Measurements from ENCODE around the gene TBC1D24. TPM values are rescaled to one million over a fixed set of nuclear protein-coding genes. Genes with fewer than 3 reads are reported as not detected.

The TBC1D24 gene
- total and polyA plus RNA-seq, 2 donors (not counting 1 experiment from before 2014, with no cell fraction given), result 7.1 to 9.4 TPM

DNA sequence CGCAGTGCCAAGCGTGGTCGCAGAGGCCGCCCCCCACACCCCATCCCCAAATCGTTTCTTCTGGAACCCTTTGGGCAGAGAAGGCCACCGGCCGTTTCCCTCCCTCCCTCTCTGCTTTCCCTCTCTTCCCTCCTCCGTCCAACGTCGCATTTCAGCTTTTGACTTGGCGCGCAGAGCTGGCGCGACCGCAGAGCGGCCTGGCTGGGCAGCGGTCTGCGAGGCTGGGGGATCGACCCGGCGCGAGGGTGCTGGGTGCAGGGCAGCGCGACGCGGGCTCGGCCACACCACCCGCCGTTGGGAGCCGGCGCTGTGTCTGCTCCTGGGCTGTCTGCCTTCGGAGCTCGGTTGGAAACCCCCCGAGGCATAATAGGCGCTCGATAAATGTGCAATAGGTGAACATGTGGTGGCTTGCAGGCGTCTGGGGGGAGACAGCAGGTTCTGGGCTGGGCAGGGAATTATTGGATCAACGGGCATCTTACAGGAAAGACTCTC lies 6.6 kb upstream of the TBC1D24 start:
- H3K27ac Mint-ChIP-seq, result no peak overlapping the region
- H3K27me3 ChIP-seq (replicated peaks in 1 of 4; ENCODE audit: control extremely low read depth in 1 of 4, control insufficient read depth in 3 of 4, insufficient read depth in 4 of 4, low read length in 3 of 4), result peaks cover 0 to 50% (median 32%) of the 10 kb centered on the region in 4 experiments
- H3K79me2 ChIP-seq (ENCODE audit: control insufficient read depth, insufficient read depth, low read length), result peaks cover 3% of the 10 kb centered on the region
- peak; percentile 61 for DNase-seq
- H3K4me2 ChIP-seq (replicated peaks; ENCODE audit: low read depth, low read length, poor library complexity, severe bottlenecking), result peak overlapping the region; percentile 97
- H3K27me3 Mint-ChIP-seq, result peaks cover 20% of the 10 kb centered on the region
- H3K9me3 ChIP-seq (ENCODE audit: control extremely low read depth in 1 of 3, control insufficient read depth in 2 of 3, insufficient read depth in 1 of 3, low read length in 2 of 3), result no peaks in the 10 kb centered on the region
- WGBS (ENCODE audit: insufficient coverage), result under 1% methylated on average over 36 of the region's 38 CpGs
- H3K4me3 Mint-ChIP-seq, result peak overlapping the region; percentile 79
- TF ChIP-seq EZH2 (IDR thresholded peaks at IDR 0.05; ENCODE audit: borderline replicate concordance, insufficient read depth, low read depth, low read length, poor library complexity, severe bottlenecking), result peak; percentile 63
- TF ChIP-seq, protein P1, sequence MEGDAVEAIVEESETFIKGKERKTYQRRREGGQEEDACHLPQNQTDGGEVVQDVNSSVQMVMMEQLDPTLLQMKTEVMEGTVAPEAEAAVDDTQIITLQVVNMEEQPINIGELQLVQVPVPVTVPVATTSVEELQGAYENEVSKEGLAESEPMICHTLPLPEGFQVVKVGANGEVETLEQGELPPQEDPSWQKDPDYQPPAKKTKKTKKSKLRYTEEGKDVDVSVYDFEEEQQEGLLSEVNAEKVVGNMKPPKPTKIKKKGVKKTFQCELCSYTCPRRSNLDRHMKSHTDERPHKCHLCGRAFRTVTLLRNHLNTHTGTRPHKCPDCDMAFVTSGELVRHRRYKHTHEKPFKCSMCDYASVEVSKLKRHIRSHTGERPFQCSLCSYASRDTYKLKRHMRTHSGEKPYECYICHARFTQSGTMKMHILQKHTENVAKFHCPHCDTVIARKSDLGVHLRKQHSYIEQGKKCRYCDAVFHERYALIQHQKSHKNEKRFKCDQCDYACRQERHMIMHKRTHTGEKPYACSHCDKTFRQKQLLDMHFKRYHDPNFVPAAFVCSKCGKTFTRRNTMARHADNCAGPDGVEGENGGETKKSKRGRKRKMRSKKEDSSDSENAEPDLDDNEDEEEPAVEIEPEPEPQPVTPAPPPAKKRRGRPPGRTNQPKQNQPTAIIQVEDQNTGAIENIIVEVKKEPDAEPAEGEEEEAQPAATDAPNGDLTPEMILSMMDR (IDR thresholded peaks at IDR 0.05), result no peak
- peak overlapping the region in 3 of 5 experiments; percentile 41 to 55 (median 43) for H3K4me3 ChIP-seq (ENCODE audit: control extremely low read depth in 1 of 5, extremely low read depth in 1 of 5, insufficient read depth in 1 of 5, low read depth in 2 of 5, low read length in 4 of 5)
- no peak overlapping the region for H3K27ac ChIP-seq (ENCODE audit: low read length in 2 of 2)
- H3K4me1 Mint-ChIP-seq, result peaks cover 40% of the 10 kb centered on the region
- no peaks in the 10 kb centered on the region for H3K36me3 ChIP-seq (replicated peaks in 1 of 2; ENCODE audit: control extremely low read depth in 1 of 2, control insufficient read depth in 1 of 2, extremely low read depth in 1 of 2, insufficient read depth in 2 of 2, low read length in 1 of 2)
- ChIA-PET POLR2A (interaction anchor here (1.8 kb wide), 1 partner anchor 9 kb away, joined by 11 read pairs; the partner anchor contains the start of gene TEDC2), CTCF (interaction anchor here (1.2 to 2.1 kb wide), 4 partner anchors 9 to 43 kb away, joined by 3 to 6 read pairs (median 4); partner anchors contain the start of gene TEDC2)
- intact Hi-C loops (cut with micrococcal nuclease), result no loop called here
- peaks cover 54 to 63% of the 10 kb centered on the region in 2 donors for H3K4me1 ChIP-seq (ENCODE audit: control insufficient read depth in 2 of 2, insufficient read depth in 2 of 2, low read length in 2 of 2)
- ATAC-seq (ENCODE audit: low read depth), result peak; percentile 6
- peaks cover 36% of the 10 kb centered on the region for H4K20me1 ChIP-seq (ENCODE audit: control insufficient read depth, insufficient read depth, low read length, poor library complexity, severe bottlenecking)
- H3K9ac ChIP-seq (ENCODE audit: low read length), result peak overlapping the region; percentile 66
- H3K9me3 Mint-ChIP-seq (ENCODE audit: insufficient read depth), result no peaks in the 10 kb centered on the region
- H2AFZ ChIP-seq (ENCODE audit: insufficient read depth, low read depth, low read length, poor library complexity, severe bottlenecking), result peak overlapping the region; percentile 66

DNA sequence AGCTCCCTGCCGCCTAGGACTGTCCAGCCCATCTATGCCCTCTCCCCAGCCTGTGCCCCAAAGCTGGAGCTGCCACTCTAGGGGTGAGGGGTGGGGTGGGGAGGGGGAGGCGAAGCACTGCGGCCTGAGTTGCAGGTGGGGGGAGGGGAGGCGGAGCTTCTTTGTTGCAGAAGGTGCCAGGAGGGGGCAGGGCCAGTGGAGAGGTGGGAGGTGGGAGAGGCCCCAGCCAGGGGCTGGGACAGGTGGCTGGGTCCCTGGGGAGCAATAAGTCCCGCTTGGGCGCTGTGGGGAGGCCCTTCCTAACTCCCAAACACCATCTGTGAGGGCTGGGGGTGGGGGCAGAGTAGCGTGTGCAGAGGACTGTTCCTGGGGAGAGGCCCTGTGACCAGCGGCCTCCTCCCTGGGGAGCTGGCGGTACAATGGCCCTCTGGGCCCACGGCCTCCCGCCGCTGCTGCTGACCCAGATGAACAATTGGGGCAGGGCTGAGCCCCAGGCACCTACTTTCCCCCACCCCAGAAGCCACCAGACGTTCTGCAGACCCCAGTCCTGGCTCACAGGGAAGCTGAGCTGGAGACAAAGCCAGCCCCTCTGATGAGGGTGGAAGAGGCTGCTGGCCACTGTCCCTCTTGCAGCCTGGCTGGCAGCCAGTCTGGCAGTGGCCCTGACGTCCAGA lies 6.1 kb upstream of the TBC1D24 start:
- no peak overlapping the region for H3K27ac ChIP-seq (ENCODE audit: low read length in 2 of 2)
- peaks cover 0 to 53% (median 33%) of the 10 kb centered on the region in 4 experiments for H3K27me3 ChIP-seq (replicated peaks in 1 of 4; ENCODE audit: control extremely low read depth in 1 of 4, control insufficient read depth in 3 of 4, insufficient read depth in 4 of 4, low read length in 3 of 4)
- CTCF ChIA-PET, result interaction anchor here (1.2 to 2.1 kb wide), 4 partner anchors 9 to 44 kb away, joined by 3 to 6 read pairs (median 4); partner anchors contain the start of gene TEDC2
- H3K79me2 ChIP-seq (ENCODE audit: control insufficient read depth, insufficient read depth, low read length), result peaks cover 3% of the 10 kb centered on the region
- DNase-seq (peak; percentile 68), ATAC-seq (ENCODE audit: low read depth) (peak; percentile 79)
- H3K4me1 ChIP-seq (ENCODE audit: control insufficient read depth in 2 of 2, insufficient read depth in 2 of 2, low read length in 2 of 2), result peaks cover 56 to 67% of the 10 kb centered on the region in 2 donors
- Mint-ChIP-seq H3K9me3 (ENCODE audit: insufficient read depth) (no peaks in the 10 kb centered on the region), H3K4me3 (peak overlapping the region; percentile 79), H3K27me3 (peaks cover 22% of the 10 kb centered on the region), H3K27ac (peak overlapping the region; percentile 41), H3K4me1 (peaks cover 42% of the 10 kb centered on the region)
- H2AFZ ChIP-seq (ENCODE audit: insufficient read depth, low read depth, low read length, poor library complexity, severe bottlenecking), result no peak overlapping the region
- H3K4me2 ChIP-seq (replicated peaks; ENCODE audit: low read depth, low read length, poor library complexity, severe bottlenecking), result peak overlapping the region; percentile 97
- POLR2A ChIA-PET, result interaction anchor here (1.8 kb wide), 1 partner anchor 9 kb away, joined by 11 read pairs; the partner anchor contains the start of gene TEDC2
- H3K4me3 ChIP-seq (ENCODE audit: control extremely low read depth in 1 of 5, extremely low read depth in 1 of 5, insufficient read depth in 1 of 5, low read depth in 2 of 5, low read length in 4 of 5), result peak overlapping the region in 3 of 5 experiments; percentile 41 to 55 (median 43)
- H3K36me3 ChIP-seq (replicated peaks in 1 of 2; ENCODE audit: control extremely low read depth in 1 of 2, control insufficient read depth in 1 of 2, extremely low read depth in 1 of 2, insufficient read depth in 2 of 2, low read length in 1 of 2), result no peaks in the 10 kb centered on the region
- H3K9ac ChIP-seq (ENCODE audit: low read length), result peak overlapping the region; percentile 66
- TF ChIP-seq EZH2 (IDR thresholded peaks at IDR 0.05; ENCODE audit: borderline replicate concordance, insufficient read depth, low read depth, low read length, poor library complexity, severe bottlenecking), result no peak
- TF ChIP-seq, protein P1 (IDR thresholded peaks at IDR 0.05), result no peak
- H4K20me1 ChIP-seq (ENCODE audit: control insufficient read depth, insufficient read depth, low read length, poor library complexity, severe bottlenecking), result peaks cover 36% of the 10 kb centered on the region
- H3K9me3 ChIP-seq (ENCODE audit: control extremely low read depth in 1 of 3, control insufficient read depth in 2 of 3, insufficient read depth in 1 of 3, low read length in 2 of 3), result no peaks in the 10 kb centered on the region
- intact Hi-C loops (cut with micrococcal nuclease), result no loop called here
- WGBS (ENCODE audit: insufficient coverage), result under 1% methylated on average over 11 of the region's 14 CpGs

Measured in B cell (primary cell).